ENCODE measurements around the gene UNG. TPM values are rescaled to one million over a fixed set of nuclear protein-coding genes. Genes with fewer than 3 reads are reported as not detected.
"Not testable (repeated sequence)": the region's sequence is repeated elsewhere in the genome, so short reads cannot be mapped to it uniquely, and the experiment has no call there.

The UNG gene
- total RNA-seq = 10 to 100 TPM; 17.9 to 43.9 (median 40.0) TPM

DNA sequence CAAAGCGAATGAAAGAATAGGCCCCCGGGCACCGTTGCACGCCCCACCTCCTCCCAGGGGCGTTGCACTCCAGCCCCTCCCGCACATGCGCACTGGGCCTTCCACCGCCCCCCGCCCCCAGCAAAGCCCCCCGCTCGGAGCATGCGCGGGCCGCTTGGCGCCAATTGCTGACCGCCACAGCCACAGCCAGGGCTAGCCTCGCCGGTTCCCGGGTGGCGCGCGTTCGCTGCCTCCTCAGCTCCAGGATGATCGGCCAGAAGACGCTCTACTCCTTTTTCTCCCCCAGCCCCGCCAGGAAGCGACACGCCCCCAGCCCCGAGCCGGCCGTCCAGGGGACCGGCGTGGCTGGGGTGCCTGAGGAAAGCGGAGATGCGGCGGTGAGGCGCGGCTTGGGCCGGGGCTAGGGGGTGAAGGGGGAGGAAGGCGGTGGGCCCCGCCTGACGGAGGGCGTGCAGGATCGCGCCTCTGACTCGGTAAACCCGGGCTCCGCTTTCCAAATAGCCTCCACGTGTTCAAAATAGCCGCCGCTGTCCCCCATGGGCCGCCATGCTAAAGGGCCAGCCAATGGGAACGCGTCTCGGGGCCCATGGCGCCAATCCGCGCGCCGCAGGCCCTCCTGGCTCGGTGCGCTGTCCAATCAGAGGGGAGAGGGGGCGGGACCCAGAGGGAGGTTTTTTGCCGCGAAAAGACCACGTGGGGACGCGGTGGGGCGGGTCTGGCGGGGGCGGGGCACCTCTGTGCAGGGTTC is at the start of gene UNG:
TSS of gene UNG (plus strand) at position 163 of the 748 bp plus-strand sequence. CDS start at position 246, 83 bp downstream.
- TF ChIP-seq EP300 (IDR thresholded peaks at IDR 0.05) (no peak), CTCF (IDR thresholded peaks at IDR 0.05) (no peak), POLR2AphosphoS5 (IDR thresholded peaks at IDR 0.05) (peak in 1 of 3 donors; percentile 22), POLR2A (IDR thresholded peaks at IDR 0.05) (no peak)
- H3K9me3 ChIP-seq = no peaks in the 10 kb centered on the region
- H3K4me3 ChIP-seq = peak within 1 kb of the TSS; percentile 63
- H3K27ac ChIP-seq = peak within 1 kb of the TSS; percentile 89
- peaks cover 43% of the 10 kb centered on the region for H3K4me1 ChIP-seq
- peak; percentile 98 to 99 for DNase-seq (ENCODE audit: low spot score in 2 of 2)
- no peaks in the 10 kb centered on the region for H3K27me3 ChIP-seq
- WGBS = no CpG with 5 or more reads among the region's 71 CpGs
- H3K36me3 ChIP-seq = peaks cover 11% of the 10 kb centered on the region

GRCh38 chr12:109048706-109049105 is 48.7 kb upstream of the UNG start:
- H3K4me1 ChIP-seq = peaks cover 13% of the 10 kb centered on the region
- not testable (repeated sequence) for H3K36me3 ChIP-seq; DNase-seq (ENCODE audit: low spot score in 2 of 2); H3K9me3 ChIP-seq; H3K4me3 ChIP-seq; H3K27me3 ChIP-seq; H3K27ac ChIP-seq
- WGBS = 90% methylated on average over 3 of the region's 3 CpGs

- WGBS = 72% methylated on average over 8 of the region's 8 CpGs
- H3K27me3 ChIP-seq; DNase-seq (ENCODE audit: low spot score in 2 of 2); H3K4me3 ChIP-seq; H3K27ac ChIP-seq; H3K36me3 ChIP-seq; H3K9me3 ChIP-seq: not testable (repeated sequence)
- H3K4me1 ChIP-seq = peaks cover 18% of the 10 kb centered on the region
These were observed 47.6 kb upstream of the UNG start for GRCh38 chr12:109049794-109050193.

DNA sequence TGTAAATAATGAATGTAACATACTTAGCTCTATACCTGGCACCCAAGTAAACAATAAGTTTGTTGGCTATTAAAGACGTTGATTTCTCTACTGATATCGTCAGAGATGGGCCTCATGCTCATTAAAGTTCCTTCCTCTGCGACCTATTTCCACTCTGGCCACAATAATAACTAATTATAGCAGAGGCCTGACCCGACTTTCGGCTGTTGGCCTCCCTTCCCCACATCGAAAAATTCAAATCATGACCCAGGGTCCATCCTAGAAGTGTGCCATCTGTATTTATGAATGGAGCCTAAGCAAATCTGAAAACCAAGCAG is 45.3 kb upstream of the UNG start:
- peak overlapping the region; percentile 81 for H3K27ac ChIP-seq
- no peak for TF ChIP-seq CTCF (IDR thresholded peaks at IDR 0.05)
- no peak for TF ChIP-seq POLR2A (IDR thresholded peaks at IDR 0.05)
- TF ChIP-seq EP300 (IDR thresholded peaks at IDR 0.05) = no peak
- TF ChIP-seq POLR2AphosphoS5 (IDR thresholded peaks at IDR 0.05) = no peak
- no peaks in the 10 kb centered on the region for H3K9me3 ChIP-seq
- no peaks in the 10 kb centered on the region for H3K27me3 ChIP-seq
- H3K36me3 ChIP-seq = no peaks in the 10 kb centered on the region
- no peak for DNase-seq (ENCODE audit: low spot score in 2 of 2)
- H3K4me3 ChIP-seq = peak overlapping the region; percentile 87
- H3K4me1 ChIP-seq = peaks cover 18% of the 10 kb centered on the region
- WGBS = 4% methylated on average over 6 of the region's 6 CpGs

DNA sequence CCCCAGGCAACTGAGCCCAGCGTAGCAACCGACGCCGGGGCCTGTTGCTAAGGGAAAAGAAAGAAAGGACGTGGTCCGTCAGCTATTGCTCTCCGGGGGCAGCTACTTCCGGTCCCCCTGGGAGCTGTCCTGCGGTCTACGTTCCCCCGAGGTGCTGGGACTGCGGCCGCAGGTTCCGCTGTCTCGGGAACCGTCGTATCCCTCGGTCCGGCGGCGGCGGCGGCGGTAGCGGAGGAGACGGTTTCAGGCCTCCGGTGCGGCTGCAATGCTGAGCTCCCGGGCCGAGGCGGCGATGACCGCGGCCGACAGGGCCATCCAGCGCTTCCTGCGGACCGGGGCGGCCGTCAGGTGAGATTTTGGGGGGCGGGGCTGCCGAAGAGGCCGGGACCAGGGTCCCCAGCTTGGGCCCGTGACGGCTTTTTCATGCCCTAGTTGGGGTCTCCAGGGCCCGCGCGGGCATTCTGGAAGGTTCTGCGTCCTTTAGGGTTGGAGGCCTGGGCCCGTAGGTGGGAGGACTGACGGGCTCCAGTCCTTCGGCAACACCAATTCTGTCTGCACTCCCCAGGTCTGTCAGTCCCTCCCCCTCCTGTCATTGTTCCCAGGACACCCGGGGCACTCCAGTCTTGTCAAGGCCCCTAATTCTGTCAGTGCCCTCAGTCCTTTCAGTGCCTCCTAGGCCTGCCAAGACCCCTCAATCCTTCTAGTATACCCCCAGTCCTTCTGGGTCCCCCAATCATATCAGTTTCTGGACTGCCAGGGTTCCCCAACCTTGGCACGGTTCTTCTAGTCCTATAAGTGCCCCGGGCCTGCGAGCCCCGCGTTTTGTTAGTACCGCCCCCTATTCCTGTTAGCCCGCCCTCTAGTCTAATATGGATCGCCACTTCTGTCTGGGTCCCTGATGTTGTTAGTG is 44.7 kb upstream of the UNG start, which contains the start of gene USP30:
TSS of gene USP30 (plus strand) at position 163 of the 910 bp plus-strand sequence. CDS start at position 266, 103 bp downstream.
- Histone ChIP-seq H3K4me1 (peaks cover 18% of the 10 kb centered on the region), H3K4me3 (peak within 1 kb of the TSS; percentile 87), H3K27me3 (no peaks in the 10 kb centered on the region), H3K36me3 (peaks cover 4% of the 10 kb centered on the region), H3K27ac (peak within 1 kb of the TSS; percentile 81), H3K9me3 (no peaks in the 10 kb centered on the region)
- TF ChIP-seq CTCF (IDR thresholded peaks at IDR 0.05) (no peak), POLR2AphosphoS5 (IDR thresholded peaks at IDR 0.05) (peak in 2 of 3 donors; percentile 73 to 92)
- DNase-seq (ENCODE audit: low spot score in 2 of 2) = peak; percentile 86 to 89
- WGBS = under 1% methylated on average over 37 of the region's 61 CpGs

Measured in suprapubic skin (tissue), 4 donors.